ENCODE measurements around the gene LIN54.
"Not testable (repeated sequence)": the region's sequence is repeated elsewhere in the genome, so short reads cannot be mapped to it uniquely, and the experiment has no call there.

The LIN54 gene

DNA sequence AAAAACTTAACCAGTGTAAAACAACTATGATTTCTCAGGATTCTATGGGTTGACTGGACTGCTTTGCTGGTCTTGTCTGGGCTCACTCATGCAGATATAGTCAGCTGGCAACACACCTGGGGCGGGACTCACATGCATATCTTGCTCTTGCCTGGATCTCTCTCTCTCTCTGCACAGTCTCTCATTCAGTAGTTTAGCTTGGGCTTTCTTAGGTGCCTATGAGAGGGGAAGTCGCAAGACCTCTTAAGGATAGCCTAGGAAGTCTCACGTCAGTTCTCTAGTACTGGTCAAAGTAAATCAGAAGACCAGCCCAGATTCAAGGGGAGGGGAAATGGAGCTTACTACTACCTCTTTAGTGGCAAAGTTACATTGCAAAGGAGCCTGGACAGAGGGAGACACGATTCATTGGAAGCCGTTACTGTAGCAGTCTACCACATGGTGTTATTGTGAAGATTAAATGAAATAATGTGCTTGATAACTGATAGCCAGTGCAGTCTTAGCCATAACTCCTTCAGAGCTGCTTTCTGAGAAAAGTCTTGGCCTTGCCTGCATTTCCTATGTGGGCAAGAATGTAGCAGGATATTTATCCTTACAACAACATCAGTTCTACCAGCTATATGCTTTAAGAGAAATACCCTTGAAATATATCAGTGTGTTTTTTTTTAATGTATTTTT lies 26.5 kb upstream of the LIN54 start:
- DNase-seq (ENCODE audit: low spot score): no peak
- in situ Hi-C loops (cut with MboI; ENCODE audit: low pct_unique_long_range_greater_than_20kb, low sequenced_read_pairs, unreplicated experiment): no loop called here
- TF ChIP-seq, protein P1, sequence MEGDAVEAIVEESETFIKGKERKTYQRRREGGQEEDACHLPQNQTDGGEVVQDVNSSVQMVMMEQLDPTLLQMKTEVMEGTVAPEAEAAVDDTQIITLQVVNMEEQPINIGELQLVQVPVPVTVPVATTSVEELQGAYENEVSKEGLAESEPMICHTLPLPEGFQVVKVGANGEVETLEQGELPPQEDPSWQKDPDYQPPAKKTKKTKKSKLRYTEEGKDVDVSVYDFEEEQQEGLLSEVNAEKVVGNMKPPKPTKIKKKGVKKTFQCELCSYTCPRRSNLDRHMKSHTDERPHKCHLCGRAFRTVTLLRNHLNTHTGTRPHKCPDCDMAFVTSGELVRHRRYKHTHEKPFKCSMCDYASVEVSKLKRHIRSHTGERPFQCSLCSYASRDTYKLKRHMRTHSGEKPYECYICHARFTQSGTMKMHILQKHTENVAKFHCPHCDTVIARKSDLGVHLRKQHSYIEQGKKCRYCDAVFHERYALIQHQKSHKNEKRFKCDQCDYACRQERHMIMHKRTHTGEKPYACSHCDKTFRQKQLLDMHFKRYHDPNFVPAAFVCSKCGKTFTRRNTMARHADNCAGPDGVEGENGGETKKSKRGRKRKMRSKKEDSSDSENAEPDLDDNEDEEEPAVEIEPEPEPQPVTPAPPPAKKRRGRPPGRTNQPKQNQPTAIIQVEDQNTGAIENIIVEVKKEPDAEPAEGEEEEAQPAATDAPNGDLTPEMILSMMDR (IDR thresholded peaks at IDR 0.05; ENCODE audit: extremely low read depth, insufficient read depth, missing control alignments): no peak

DNA sequence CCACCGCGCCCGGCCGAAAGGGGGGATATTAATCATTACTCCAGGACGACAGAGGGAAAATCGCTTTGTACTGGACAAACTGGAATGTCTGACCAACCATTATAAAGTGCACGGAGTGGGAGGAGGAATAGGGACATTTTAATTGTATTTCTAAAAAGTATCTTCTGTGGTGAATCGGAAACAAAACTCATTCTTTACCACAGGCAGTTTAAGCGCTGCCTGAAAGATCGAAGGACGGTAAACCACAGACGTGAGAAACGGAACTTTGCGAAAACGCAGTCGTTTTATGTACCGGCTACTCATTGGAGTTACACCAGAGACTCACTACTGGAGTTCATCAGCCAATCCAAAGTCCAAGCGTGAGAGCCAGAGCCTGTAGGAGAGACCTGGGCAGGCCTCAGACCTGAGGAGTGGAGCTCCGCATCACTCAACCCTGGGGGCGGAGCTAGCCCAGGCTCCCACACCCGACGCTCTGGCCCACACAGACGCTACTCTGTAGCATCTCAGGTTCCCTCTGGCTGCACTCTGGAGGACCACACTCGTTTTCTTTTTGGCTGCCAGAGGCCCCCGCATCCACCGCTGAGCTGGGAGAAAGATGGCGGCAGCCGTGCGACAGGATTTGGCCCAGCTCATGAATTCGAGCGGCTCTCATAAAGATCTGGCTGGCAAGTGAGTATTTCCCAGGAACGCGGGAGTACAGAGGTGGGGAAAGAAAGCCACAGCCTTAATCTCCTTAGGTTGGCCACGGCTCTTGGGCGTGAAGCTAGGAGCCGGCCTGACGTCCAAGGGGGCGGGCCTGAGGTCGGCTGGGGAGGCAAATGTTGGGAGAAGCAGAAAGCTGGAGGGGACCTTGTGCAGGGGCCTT lies 24.2 kb upstream of the LIN54 start, which contains the start of gene COPS4:
TSS of gene COPS4 (plus strand) at position 554 of the 865 bp plus-strand sequence. CDS start at position 596, 42 bp downstream.
- DNase-seq (ENCODE audit: low spot score): peak; percentile 92
- TF ChIP-seq, protein P1 (IDR thresholded peaks at IDR 0.05; ENCODE audit: extremely low read depth, insufficient read depth, missing control alignments): no peak
- in situ Hi-C loops (cut with MboI; ENCODE audit: low pct_unique_long_range_greater_than_20kb, low sequenced_read_pairs, unreplicated experiment): no loop called here

DNA sequence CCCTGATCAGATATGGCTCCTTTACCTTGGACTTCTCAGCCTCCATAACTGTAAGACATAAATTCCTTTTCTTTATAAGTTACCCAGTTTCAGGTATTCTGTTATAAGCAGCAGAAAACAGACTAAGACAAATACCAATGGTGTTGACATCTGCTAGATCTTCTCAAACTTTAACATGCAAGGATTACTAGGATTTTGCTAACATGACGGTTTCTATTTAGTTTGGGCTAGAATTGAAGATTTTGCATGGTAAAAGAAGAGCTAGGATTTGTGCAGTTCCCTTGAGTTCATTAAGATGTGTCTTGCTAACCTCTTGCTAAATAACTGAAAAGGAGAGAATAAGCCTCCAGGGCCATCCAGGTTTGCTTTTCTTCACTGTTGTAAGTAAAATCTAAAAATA lies 19.1 kb upstream of the LIN54 start:
- TF ChIP-seq, protein P1 (IDR thresholded peaks at IDR 0.05; ENCODE audit: extremely low read depth, insufficient read depth, missing control alignments): no peak
- in situ Hi-C loops (cut with MboI; ENCODE audit: low pct_unique_long_range_greater_than_20kb, low sequenced_read_pairs, unreplicated experiment): no loop called here
- DNase-seq (ENCODE audit: low spot score): no peak

DNA sequence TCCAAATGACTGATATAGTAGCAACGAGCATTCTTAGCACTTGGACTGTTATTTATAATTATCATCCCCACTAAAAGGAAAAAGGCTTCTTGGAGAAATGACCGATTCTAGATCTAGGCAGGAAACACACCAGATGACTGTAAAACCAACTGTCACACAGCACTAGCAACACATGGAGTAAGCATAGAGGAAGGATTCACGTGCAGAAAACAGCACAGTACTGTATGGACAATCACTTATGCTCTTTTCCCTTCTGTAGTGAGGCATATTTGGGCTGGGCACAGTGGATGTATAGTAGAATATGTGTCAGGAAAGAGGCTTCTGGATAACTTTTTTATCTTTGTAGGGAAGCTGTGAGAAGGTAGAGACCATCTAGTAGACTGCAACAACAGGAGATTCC lies 18.4 kb upstream of the LIN54 start:
- TF ChIP-seq, protein P1 (IDR thresholded peaks at IDR 0.05; ENCODE audit: extremely low read depth, insufficient read depth, missing control alignments): no peak
- DNase-seq (ENCODE audit: low spot score): no peak
- in situ Hi-C loops (cut with MboI; ENCODE audit: low pct_unique_long_range_greater_than_20kb, low sequenced_read_pairs, unreplicated experiment): no loop called here

DNA sequence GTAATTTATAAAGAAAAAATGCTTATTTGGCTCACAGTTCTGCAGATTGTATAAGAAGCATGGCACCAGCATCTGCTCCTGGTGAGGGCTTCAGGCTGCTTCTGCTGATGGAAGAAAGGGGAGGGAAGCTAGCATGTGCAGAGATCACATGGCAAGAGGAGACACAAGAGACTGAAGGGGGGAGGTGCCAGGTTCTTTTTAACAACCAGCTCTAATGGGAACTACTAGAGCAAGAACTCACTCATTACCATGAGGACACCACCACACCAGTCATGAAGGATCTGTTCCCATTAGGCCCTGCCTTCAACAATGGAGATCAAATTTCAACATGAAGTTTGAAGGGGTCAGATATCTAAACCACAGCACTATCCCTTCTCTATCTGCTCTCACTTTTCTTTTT lies 14.9 kb upstream of the LIN54 start:
- TF ChIP-seq, protein P1 (IDR thresholded peaks at IDR 0.05; ENCODE audit: extremely low read depth, insufficient read depth, missing control alignments): no peak
- in situ Hi-C loops (cut with MboI; ENCODE audit: low pct_unique_long_range_greater_than_20kb, low sequenced_read_pairs, unreplicated experiment): no loop called here
- DNase-seq (ENCODE audit: low spot score): no peak

DNA sequence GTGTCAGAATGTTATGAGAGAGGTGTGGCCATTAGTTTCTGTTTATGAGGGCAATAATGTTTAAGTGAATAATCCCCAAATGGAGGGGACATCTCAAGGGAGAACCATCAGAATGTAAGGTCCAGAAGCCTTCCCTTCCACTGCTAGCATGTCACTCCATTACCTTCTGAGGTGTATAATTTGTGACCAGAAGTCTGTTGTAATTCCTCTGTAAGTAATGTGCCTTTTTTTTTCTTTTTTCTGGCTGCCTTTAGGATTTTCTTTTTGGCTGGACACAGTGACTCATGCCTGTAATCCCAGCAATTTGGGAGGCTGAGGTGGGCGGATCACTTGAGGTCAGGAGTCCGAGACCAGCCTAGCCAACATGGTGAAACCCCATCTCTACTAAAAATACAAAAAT lies 13.6 kb upstream of the LIN54 start:
- in situ Hi-C loops (cut with MboI; ENCODE audit: low pct_unique_long_range_greater_than_20kb, low sequenced_read_pairs, unreplicated experiment): no loop called here
- no peak for DNase-seq (ENCODE audit: low spot score)
- TF ChIP-seq, protein P1 (IDR thresholded peaks at IDR 0.05; ENCODE audit: extremely low read depth, insufficient read depth, missing control alignments): no peak

DNA sequence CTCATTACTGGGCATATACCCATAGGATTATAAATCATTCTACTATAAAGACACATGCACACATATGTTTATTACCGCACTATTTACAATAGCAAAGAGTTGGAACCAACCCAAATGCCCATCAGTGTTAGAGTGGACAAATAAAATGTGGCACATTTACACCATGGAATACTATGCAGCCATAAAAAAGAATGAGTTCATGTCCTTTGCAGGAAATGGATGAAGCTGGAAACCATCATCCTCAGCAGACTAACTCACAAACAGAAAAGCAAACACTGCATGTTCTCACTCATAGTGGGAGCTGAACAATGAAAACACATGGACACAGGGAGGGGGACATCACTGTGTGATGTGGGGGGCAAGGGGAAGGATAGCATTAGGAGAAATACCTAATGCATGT lies 13.0 kb upstream of the LIN54 start:
- in situ Hi-C loops (cut with MboI; ENCODE audit: low pct_unique_long_range_greater_than_20kb, low sequenced_read_pairs, unreplicated experiment); DNase-seq (ENCODE audit: low spot score): not testable (repeated sequence)

Data from GM13977 (cell line).